ENCODE results near the gene RARS2.
"Not testable (repeated sequence)": the region's sequence is repeated elsewhere in the genome, so short reads cannot be mapped to it uniquely, and the experiment has no call there.

RARS2 gene

GRCh38 chr6:87498048-87498447, 91.7 kb downstream of the RARS2 start:
- no peak for DNase-seq (ENCODE audit: low read depth)

GRCh38 chr6:87494761-87495422, 94.9 kb downstream of the RARS2 start:
- DNase-seq (ENCODE audit: low read depth), result no peak

- not testable (repeated sequence) for DNase-seq (ENCODE audit: low read depth)
Observed at GRCh38 chr6:87489326-87489725, 100.5 kb downstream of the RARS2 start.

GRCh38 chr6:87487555-87487954, 102.2 kb downstream of the RARS2 start:
- DNase-seq (ENCODE audit: low read depth), result no peak

GRCh38 chr6:87484491-87484890, 105.3 kb downstream of the RARS2 start:
- no peak for DNase-seq (ENCODE audit: low read depth)

GRCh38 chr6:87483929-87484328, 105.9 kb downstream of the RARS2 start:
- no peak for DNase-seq (ENCODE audit: low read depth)

- DNase-seq (ENCODE audit: low read depth), result no peak
Observed at GRCh38 chr6:87482366-87482765, 107.4 kb downstream of the RARS2 start.

- no peak for DNase-seq (ENCODE audit: low read depth)
Observed at GRCh38 chr6:87481931-87482330, 107.9 kb downstream of the RARS2 start.

GRCh38 chr6:87473419-87473903, 116.3 kb downstream of the RARS2 start:
- peak; percentile 6 for DNase-seq (ENCODE audit: low read depth)

- DNase-seq (ENCODE audit: low read depth), result peak; percentile 68
Observed at GRCh38 chr6:87472525-87473418, 117.0 kb downstream of the RARS2 start, which contains the start of gene SLC35A1. Gene SLC35A1 (plus strand): TSS chr6:87472974. CDS start chr6:87473004, 30 bp downstream.

- no peak for DNase-seq (ENCODE audit: low read depth)
Observed at GRCh38 chr6:87465051-87465450, 124.7 kb downstream of the RARS2 start.

Measured in stromal cell of bone marrow (primary cell).